ENCODE measurements around the gene CLDN3.
"Not testable (repeated sequence)": the region's sequence is repeated elsewhere in the genome, so short reads cannot be mapped to it uniquely, and the experiment has no call there.

Gene CLDN3

DNA sequence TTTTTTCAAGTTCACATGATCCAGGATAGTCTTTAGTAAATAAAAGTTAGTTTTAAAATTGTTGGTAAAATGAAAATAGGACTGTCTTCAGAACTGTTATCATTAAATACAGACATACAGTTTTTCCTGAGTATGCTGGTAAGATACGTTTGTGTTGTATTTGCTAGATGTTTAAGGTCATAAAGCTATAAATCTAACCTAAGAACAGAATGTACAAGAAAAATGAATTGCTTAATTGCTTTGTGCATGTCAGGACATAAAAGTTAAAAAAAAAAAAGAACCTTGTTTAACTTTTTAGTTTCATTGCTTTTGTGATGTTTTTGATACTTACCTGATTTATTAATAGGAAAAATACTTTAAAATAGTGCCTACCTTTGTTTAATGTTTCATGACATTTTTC lies 31.5 kb upstream of the CLDN3 start:
- Histone ChIP-seq H3K79me2 (ENCODE audit: control insufficient read depth, insufficient read depth, low read length, poor library complexity) (peaks cover 4% of the 10 kb centered on the region), H2AK5ac (ENCODE audit: low read length) (no peak overlapping the region), H3K18ac (ENCODE audit: low read length) (no peak overlapping the region), H3K79me1 (ENCODE audit: low read length) (peaks cover 4% of the 10 kb centered on the region), H4K12ac (ENCODE audit: low read depth, low read length) (no peak overlapping the region), H4K8ac (ENCODE audit: low read depth, low read length) (no peak overlapping the region), H3K4me1 (ENCODE audit: control insufficient read depth in 1 of 2, insufficient read depth in 2 of 2, low read length in 2 of 2) (peaks cover 4 to 7% of the 10 kb centered on the region in 2 experiments), H3K27me3 (ENCODE audit: insufficient read depth, low read length) (no peaks in the 10 kb centered on the region), H3K4ac (ENCODE audit: low read depth, low read length) (no peak overlapping the region), H2BK120ac (ENCODE audit: insufficient read depth, low read length, poor library complexity) (no peak overlapping the region), H2AFZ (ENCODE audit: insufficient read depth, low read length, poor library complexity) (no peak overlapping the region), H3K4me3 (ENCODE audit: low read depth, low read length) (no peak overlapping the region), H3K9me3 (ENCODE audit: insufficient read depth, low read depth, low read length) (no peaks in the 10 kb centered on the region), H2BK5ac (ENCODE audit: low read depth, low read length, poor library complexity) (no peak overlapping the region), H2BK12ac (ENCODE audit: low read length) (no peak overlapping the region), H4K91ac (ENCODE audit: low read depth, low read length) (no peak overlapping the region), H3K9ac (ENCODE audit: low read length) (no peak overlapping the region), H3K4me2 (ENCODE audit: low read length) (no peak overlapping the region), H3K23ac (ENCODE audit: low read length) (no peak overlapping the region), H3K36me3 (ENCODE audit: control insufficient read depth in 1 of 2, insufficient read depth in 2 of 2, low read length in 2 of 2) (peaks cover 0 to 1% of the 10 kb centered on the region in 2 experiments), H3K27ac (ENCODE audit: low read depth, low read length) (no peak overlapping the region), H3K14ac (ENCODE audit: low read length) (no peak overlapping the region)
- no peak for DNase-seq
- WGBS (ENCODE audit: extremely low coverage, insufficient coverage, insufficient read length) = no CpG with 5 or more reads among the region's 1 CpG

DNA sequence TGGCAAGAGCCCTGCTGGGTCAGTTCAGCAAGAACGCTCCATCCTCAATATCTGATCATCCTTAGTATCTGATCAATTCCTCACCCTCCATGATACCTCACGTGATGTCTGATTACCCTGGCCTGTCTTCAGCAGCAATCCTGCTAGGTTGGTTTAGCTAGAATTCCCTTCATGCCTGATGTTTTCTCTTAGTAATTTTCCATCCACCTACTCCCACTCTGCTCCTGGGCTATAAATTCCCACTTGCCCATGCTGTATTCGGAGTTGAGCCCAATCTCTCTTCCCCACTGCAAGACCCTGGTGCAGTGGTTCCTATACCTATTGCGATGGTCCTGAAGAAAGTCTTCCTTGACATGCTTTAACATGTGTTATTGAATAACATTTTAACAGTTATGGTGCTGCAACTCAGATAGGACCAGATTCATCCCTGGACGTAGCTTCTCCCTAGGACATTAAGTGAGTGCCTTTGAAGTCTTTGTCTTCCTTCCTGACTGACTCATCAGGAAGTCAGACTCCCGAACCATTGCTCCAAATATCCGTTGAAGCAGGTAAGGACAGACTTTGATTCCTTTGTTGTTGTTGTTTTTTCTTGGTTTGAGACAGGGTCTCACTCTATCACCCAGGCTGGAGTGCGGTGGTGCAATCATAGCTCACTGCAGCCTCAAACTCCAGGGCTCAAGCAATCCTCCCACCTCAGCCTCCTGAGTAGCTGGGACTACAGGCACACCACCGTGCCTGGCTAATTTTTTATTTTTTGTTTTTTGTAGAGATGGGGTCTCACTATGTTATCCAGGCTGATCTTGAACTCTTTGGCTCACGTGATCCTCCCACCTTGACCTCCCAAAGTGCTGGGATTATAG lies 29.4 kb upstream of the CLDN3 start:
- no peak overlapping the region for H3K4me3 ChIP-seq (ENCODE audit: low read depth, low read length)
- no CpG with 5 or more reads among the region's 10 CpGs for WGBS (ENCODE audit: extremely low coverage, insufficient coverage, insufficient read length)
- H4K8ac ChIP-seq (ENCODE audit: low read depth, low read length) = no peak overlapping the region

DNA sequence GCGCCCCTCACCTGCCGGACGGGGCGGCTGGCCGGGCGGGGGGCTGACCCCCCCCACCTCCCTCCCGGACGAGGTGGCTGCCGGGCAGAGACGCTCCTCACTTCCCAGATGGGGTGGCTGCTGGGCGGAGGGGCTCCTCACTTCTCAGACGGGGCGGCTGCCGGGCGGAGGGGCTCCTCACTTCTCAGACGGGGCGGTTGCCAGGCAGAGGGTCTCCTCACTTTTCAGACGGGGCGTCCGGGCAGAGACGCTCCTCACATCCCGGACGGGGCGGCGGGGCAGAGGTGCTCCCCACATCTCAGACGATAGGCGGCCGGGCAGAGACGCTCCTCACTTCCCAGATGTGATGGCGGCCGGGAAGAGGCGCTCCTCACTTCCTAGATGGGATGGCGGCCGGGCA lies 27.1 kb upstream of the CLDN3 start:
- not testable (repeated sequence) for DNase-seq; H2BK12ac ChIP-seq (ENCODE audit: low read length); H4K12ac ChIP-seq (ENCODE audit: low read depth, low read length); H3K4me3 ChIP-seq (ENCODE audit: low read depth, low read length); H3K36me3 ChIP-seq (ENCODE audit: control insufficient read depth in 1 of 2, insufficient read depth in 2 of 2, low read length in 2 of 2); H3K18ac ChIP-seq (ENCODE audit: low read length); H4K91ac ChIP-seq (ENCODE audit: low read depth, low read length); H3K4ac ChIP-seq (ENCODE audit: low read depth, low read length); H3K79me1 ChIP-seq (ENCODE audit: low read length); H4K8ac ChIP-seq (ENCODE audit: low read depth, low read length); H3K9ac ChIP-seq (ENCODE audit: low read length); H3K9me3 ChIP-seq (ENCODE audit: insufficient read depth, low read depth, low read length); H2BK5ac ChIP-seq (ENCODE audit: low read depth, low read length, poor library complexity); H3K27ac ChIP-seq (ENCODE audit: low read depth, low read length); H2BK120ac ChIP-seq (ENCODE audit: insufficient read depth, low read length, poor library complexity); H3K23ac ChIP-seq (ENCODE audit: low read length); H2AFZ ChIP-seq (ENCODE audit: insufficient read depth, low read length, poor library complexity); H3K4me2 ChIP-seq (ENCODE audit: low read length); H3K14ac ChIP-seq (ENCODE audit: low read length); H2AK5ac ChIP-seq (ENCODE audit: low read length); H3K27me3 ChIP-seq (ENCODE audit: insufficient read depth, low read length); H3K79me2 ChIP-seq (ENCODE audit: control insufficient read depth, insufficient read depth, low read length, poor library complexity)
- WGBS (ENCODE audit: extremely low coverage, insufficient coverage, insufficient read length) = no CpG with 5 or more reads among the region's 34 CpGs
- peaks cover 4 to 13% of the 10 kb centered on the region in 2 experiments for H3K4me1 ChIP-seq (ENCODE audit: control insufficient read depth in 1 of 2, insufficient read depth in 2 of 2, low read length in 2 of 2)

More for the DNA sequence above, 29.4 kb upstream of the CLDN3 start:
- H4K12ac ChIP-seq (ENCODE audit: low read depth, low read length) = no peak overlapping the region
- peak; percentile 45 to 89 for DNase-seq
- no peak overlapping the region for H2BK5ac ChIP-seq (ENCODE audit: low read depth, low read length, poor library complexity)
- H2BK12ac ChIP-seq (ENCODE audit: low read length) = no peak overlapping the region
- no peak overlapping the region for H3K23ac ChIP-seq (ENCODE audit: low read length)
- no peak overlapping the region for H3K18ac ChIP-seq (ENCODE audit: low read length)
- no peaks in the 10 kb centered on the region for H3K9me3 ChIP-seq (ENCODE audit: insufficient read depth, low read depth, low read length)
- H2AFZ ChIP-seq (ENCODE audit: insufficient read depth, low read length, poor library complexity) = no peak overlapping the region
- no peak overlapping the region for H2BK120ac ChIP-seq (ENCODE audit: insufficient read depth, low read length, poor library complexity)
- H3K14ac ChIP-seq (ENCODE audit: low read length) = no peak overlapping the region
- peak overlapping the region; percentile 18 for H3K27ac ChIP-seq (ENCODE audit: low read depth, low read length)
- peaks cover 4 to 7% of the 10 kb centered on the region in 2 experiments for H3K4me1 ChIP-seq (ENCODE audit: control insufficient read depth in 1 of 2, insufficient read depth in 2 of 2, low read length in 2 of 2)
- H3K79me2 ChIP-seq (ENCODE audit: control insufficient read depth, insufficient read depth, low read length, poor library complexity) = peaks cover 4% of the 10 kb centered on the region
- H3K4me2 ChIP-seq (ENCODE audit: low read length) = no peak overlapping the region
- peak overlapping the region; percentile 48 for H4K91ac ChIP-seq (ENCODE audit: low read depth, low read length)
- no peak overlapping the region for H3K4ac ChIP-seq (ENCODE audit: low read depth, low read length)
- no peak overlapping the region for H3K9ac ChIP-seq (ENCODE audit: low read length)
- H2AK5ac ChIP-seq (ENCODE audit: low read length) = no peak overlapping the region
- no peaks in the 10 kb centered on the region for H3K27me3 ChIP-seq (ENCODE audit: insufficient read depth, low read length)
- H3K36me3 ChIP-seq (ENCODE audit: control insufficient read depth in 1 of 2, insufficient read depth in 2 of 2, low read length in 2 of 2) = peaks cover 0 to 1% of the 10 kb centered on the region in 2 experiments
- H3K79me1 ChIP-seq (ENCODE audit: low read length) = peaks cover 4% of the 10 kb centered on the region

DNA sequence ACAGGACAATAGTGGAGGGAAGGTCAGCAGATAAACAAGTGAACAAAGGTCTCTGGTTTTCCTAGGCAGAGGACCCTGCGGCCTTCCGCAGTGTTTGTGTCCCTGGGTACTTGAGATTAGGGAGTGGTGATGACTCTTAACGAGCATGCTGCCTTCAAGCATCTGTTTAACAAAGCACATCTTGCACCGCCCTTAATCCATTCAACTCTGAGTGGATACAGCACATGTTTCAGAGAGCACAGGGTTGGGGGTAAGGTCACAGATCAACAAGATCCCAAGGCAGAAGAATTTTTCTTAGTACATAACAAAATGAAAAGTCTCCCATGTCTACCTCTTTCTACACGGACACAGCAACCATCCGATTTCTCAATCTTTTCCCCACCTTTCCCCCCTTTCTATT lies 26.6 kb upstream of the CLDN3 start:
- not testable (repeated sequence) for H3K79me1 ChIP-seq (ENCODE audit: low read length); H3K27me3 ChIP-seq (ENCODE audit: insufficient read depth, low read length); H4K91ac ChIP-seq (ENCODE audit: low read depth, low read length); H3K9ac ChIP-seq (ENCODE audit: low read length); H3K4me3 ChIP-seq (ENCODE audit: low read depth, low read length); H2BK120ac ChIP-seq (ENCODE audit: insufficient read depth, low read length, poor library complexity); H3K36me3 ChIP-seq (ENCODE audit: control insufficient read depth in 1 of 2, insufficient read depth in 2 of 2, low read length in 2 of 2); H2BK5ac ChIP-seq (ENCODE audit: low read depth, low read length, poor library complexity); H4K12ac ChIP-seq (ENCODE audit: low read depth, low read length); H2AK5ac ChIP-seq (ENCODE audit: low read length); H3K27ac ChIP-seq (ENCODE audit: low read depth, low read length); H4K8ac ChIP-seq (ENCODE audit: low read depth, low read length); H3K79me2 ChIP-seq (ENCODE audit: control insufficient read depth, insufficient read depth, low read length, poor library complexity); H3K23ac ChIP-seq (ENCODE audit: low read length); H3K18ac ChIP-seq (ENCODE audit: low read length); H2BK12ac ChIP-seq (ENCODE audit: low read length); H3K9me3 ChIP-seq (ENCODE audit: insufficient read depth, low read depth, low read length); H3K4ac ChIP-seq (ENCODE audit: low read depth, low read length); DNase-seq; H3K14ac ChIP-seq (ENCODE audit: low read length); H3K4me2 ChIP-seq (ENCODE audit: low read length); H2AFZ ChIP-seq (ENCODE audit: insufficient read depth, low read length, poor library complexity)
- no CpG with 5 or more reads among the region's 6 CpGs for WGBS (ENCODE audit: extremely low coverage, insufficient coverage, insufficient read length)
- H3K4me1 ChIP-seq (ENCODE audit: control insufficient read depth in 1 of 2, insufficient read depth in 2 of 2, low read length in 2 of 2) = peaks cover 6 to 13% of the 10 kb centered on the region in 2 experiments

Data from trophoblast cell (in vitro differentiated cells and primary cell).